WTC11 (cell line): ENCODE results near the gene ESRP2.

ENCODE experiments used
- CBFB ChIP-seq: sonication (generic); formaldehyde crosslinking; IDR thresholded peaks from 2 replicates; pipeline ENCODE4 v1.8.1; 2022; ENCODE audit warnings: mild to moderate bottlenecking, low read depth, missing genetic modification reagents
- EMX1 ChIP-seq: fragments of 250-450 bp; sonication (Bioruptor Pico); IDR thresholded peaks from 2 replicates; pipeline ENCODE4 v1.8.0; 2021; ENCODE audit warnings: mild to moderate bottlenecking
- MYBL2 ChIP-seq: sonication (generic); formaldehyde crosslinking; IDR thresholded peaks from 2 replicates; pipeline ENCODE4 v1.8.1; 2023; ENCODE audit warnings: mild to moderate bottlenecking, moderate library complexity, missing genetic modification reagents
- SP1 ChIP-seq: sonication (generic); formaldehyde crosslinking; conservative IDR thresholded peaks from 2 replicates; pipeline ENCODE4 v1.8.1; 2022; ENCODE audit warnings: missing genetic modification reagents
- TCF7 ChIP-seq: sonication (generic); formaldehyde crosslinking; IDR thresholded peaks from 2 replicates; pipeline ENCODE4 v1.8.0; 2022; ENCODE audit warnings: mild to moderate bottlenecking, low read depth, missing genetic modification reagents, moderate library complexity
- TF ChIP-seq, protein P1 (sequence below): fragments of 200-600 bp; IDR thresholded peaks from 2 replicates; pipeline ENCODE4 v1.8.0; 2022; ENCODE audit warnings: antibody characterized with exemption
- TF ChIP-seq, protein P2 (sequence below): sonication (generic); formaldehyde crosslinking; IDR thresholded peaks from 2 replicates; pipeline ENCODE4 v1.8.0; 2023; ENCODE audit warnings: mild to moderate bottlenecking, missing genetic modification reagents

DNA sequence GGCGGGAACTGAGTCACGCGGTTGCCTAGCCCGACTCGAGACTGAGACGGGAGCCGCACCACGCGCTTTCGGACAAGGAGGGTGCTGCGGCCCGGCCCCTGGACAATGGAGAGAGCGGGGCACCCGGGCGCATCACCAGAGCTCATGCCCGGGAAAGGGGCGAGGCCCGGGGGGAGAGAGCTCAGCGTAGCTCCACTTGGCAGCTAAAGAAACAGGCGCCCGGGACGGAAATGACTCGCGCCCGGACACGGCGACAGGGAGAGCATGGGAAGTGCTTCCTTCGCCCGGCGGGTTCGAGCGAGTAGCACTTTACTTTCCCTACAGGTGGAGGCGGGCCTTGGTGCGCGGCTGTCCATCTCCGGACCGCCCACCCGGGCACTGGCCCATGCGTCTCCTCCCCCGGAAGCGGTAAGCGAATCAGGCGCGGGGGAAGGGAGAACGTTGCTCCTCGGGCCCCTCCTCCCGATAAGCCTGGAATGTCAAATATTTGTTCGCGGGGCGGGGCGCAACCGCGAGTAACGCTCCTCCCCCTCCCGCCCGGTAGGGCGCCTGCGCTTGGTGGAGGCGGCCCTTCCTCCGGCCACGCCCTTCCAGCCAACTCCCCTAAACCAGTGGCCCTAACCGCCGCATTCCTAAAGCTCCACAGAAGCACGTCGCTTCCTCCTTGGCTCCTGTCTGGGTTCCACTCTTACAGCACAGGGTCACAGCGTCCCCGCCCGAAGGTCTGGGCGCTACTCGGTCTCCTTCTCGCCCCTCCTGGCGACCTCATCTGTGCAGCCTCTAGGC, 1.5 kb upstream of the ESRP2 start:
- TF ChIP-seq MYBL2 (no peak; the same call in 1 of the 2 replicates), EMX1 (CRISPR knock-in tag) (no peak), CBFB (CRISPR knock-in tag) (0 out of 2 replicates have a peak, but pooled peaks have one; percentile 81), SP1 (CRISPR knock-in tag) (peak; percentile 87), TCF7 (CRISPR knock-in tag) (no peak)
- TF ChIP-seq, protein P1, sequence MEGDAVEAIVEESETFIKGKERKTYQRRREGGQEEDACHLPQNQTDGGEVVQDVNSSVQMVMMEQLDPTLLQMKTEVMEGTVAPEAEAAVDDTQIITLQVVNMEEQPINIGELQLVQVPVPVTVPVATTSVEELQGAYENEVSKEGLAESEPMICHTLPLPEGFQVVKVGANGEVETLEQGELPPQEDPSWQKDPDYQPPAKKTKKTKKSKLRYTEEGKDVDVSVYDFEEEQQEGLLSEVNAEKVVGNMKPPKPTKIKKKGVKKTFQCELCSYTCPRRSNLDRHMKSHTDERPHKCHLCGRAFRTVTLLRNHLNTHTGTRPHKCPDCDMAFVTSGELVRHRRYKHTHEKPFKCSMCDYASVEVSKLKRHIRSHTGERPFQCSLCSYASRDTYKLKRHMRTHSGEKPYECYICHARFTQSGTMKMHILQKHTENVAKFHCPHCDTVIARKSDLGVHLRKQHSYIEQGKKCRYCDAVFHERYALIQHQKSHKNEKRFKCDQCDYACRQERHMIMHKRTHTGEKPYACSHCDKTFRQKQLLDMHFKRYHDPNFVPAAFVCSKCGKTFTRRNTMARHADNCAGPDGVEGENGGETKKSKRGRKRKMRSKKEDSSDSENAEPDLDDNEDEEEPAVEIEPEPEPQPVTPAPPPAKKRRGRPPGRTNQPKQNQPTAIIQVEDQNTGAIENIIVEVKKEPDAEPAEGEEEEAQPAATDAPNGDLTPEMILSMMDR, result no peak
- TF ChIP-seq, protein P2, sequence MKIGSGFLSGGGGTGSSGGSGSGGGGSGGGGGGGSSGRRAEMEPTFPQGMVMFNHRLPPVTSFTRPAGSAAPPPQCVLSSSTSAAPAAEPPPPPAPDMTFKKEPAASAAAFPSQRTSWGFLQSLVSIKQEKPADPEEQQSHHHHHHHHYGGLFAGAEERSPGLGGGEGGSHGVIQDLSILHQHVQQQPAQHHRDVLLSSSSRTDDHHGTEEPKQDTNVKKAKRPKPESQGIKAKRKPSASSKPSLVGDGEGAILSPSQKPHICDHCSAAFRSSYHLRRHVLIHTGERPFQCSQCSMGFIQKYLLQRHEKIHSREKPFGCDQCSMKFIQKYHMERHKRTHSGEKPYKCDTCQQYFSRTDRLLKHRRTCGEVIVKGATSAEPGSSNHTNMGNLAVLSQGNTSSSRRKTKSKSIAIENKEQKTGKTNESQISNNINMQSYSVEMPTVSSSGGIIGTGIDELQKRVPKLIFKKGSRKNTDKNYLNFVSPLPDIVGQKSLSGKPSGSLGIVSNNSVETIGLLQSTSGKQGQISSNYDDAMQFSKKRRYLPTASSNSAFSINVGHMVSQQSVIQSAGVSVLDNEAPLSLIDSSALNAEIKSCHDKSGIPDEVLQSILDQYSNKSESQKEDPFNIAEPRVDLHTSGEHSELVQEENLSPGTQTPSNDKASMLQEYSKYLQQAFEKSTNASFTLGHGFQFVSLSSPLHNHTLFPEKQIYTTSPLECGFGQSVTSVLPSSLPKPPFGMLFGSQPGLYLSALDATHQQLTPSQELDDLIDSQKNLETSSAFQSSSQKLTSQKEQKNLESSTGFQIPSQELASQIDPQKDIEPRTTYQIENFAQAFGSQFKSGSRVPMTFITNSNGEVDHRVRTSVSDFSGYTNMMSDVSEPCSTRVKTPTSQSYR, result no peak
